Small intestine (tissue), 7 donors: ENCODE results near the gene SYT1. TPM values are rescaled to one million over a fixed set of nuclear protein-coding genes. Genes with fewer than 3 reads are reported as not detected.
A peak's percentile ranks its signal among the peaks of the same experiment; 100 is the strongest.

Source experiments
- DNase-seq, 2 donors: peaks; one replicate each; pipeline versions ENCODE4 v3.0.0 to v3.0.0-alpha.2; 2013
- FAIRE-seq: peaks from 2 replicates; lab custom pipeline; 2012; peaks lifted over from hg19 to GRCh38; lab: Jason Lieb, UNC
- H3K27ac ChIP-seq, 3 donors: one replicate each; pipeline ENCODE4 v1.5.1; 2013; ENCODE audit warnings: low read length in 2 of 3, mild to moderate bottlenecking in 2 of 3, control low read depth in 1 of 3, inconsistent platforms in 1 of 3, low read depth in 1 of 3, moderate library complexity in 1 of 3
- H3K27me3 ChIP-seq, 3 donors: one replicate each; pipeline ENCODE4 v1.6.1; 2013; ENCODE audit warnings: low read length in 3 of 3, inconsistent platforms in 1 of 3; ENCODE audit not compliant: control insufficient read depth in 3 of 3, insufficient read depth in 3 of 3
- H3K36me3 ChIP-seq, 3 donors: one replicate each; pipeline ENCODE4 v1.6.1; 2013; ENCODE audit warnings: low read length in 3 of 3, inconsistent platforms in 1 of 3, low read depth in 1 of 3, mild to moderate bottlenecking in 1 of 3, moderate library complexity in 1 of 3; ENCODE audit not compliant: control insufficient read depth in 3 of 3, insufficient read depth in 2 of 3
- H3K4me1 ChIP-seq, 3 donors: one replicate each; pipeline ENCODE4 v1.6.1; 2013; ENCODE audit warnings: low read length in 2 of 3, inconsistent platforms in 1 of 3, low read depth in 1 of 3, mild to moderate bottlenecking in 1 of 3, moderate library complexity in 1 of 3; ENCODE audit not compliant: control insufficient read depth in 3 of 3, insufficient read depth in 2 of 3
- H3K4me3 ChIP-seq, 3 donors: one replicate each; pipeline ENCODE4 v1.5.1; 2013; ENCODE audit warnings: low read length in 3 of 3, control low read depth in 1 of 3, inconsistent platforms in 1 of 3, low read depth in 1 of 3, mild to moderate bottlenecking in 1 of 3, moderate library complexity in 1 of 3
- H3K9me3 ChIP-seq, 2 donors: one replicate each; pipeline ENCODE4 v1.6.1; 2013; ENCODE audit warnings: low read depth in 1 of 2, low read length in 1 of 2; ENCODE audit not compliant: control insufficient read depth in 2 of 2, insufficient read depth in 1 of 2
- WGBS, 3 donors: extraction: QIAGEN DNeasy Blood & Tissue Kit; methylation state at CpG; one replicate each; pipeline ENCODE4 v1.1.7; 2013; 5-methylcytosine and 5-hydroxymethylcytosine counted together
- polyA plus RNA-seq, 4 donors: library from polyadenylated mRNA; stranded (reverse) in 3 of 4; unstranded in 1 of 4; fragments of 200-250 nt in 3 of 4; fragments of 120-200 nt in 1 of 4; gene quantifications; one replicate each; pipeline versions ENCODE4 v1.2.1 to v1.2.3, GENCODE V29; 2013
- donor health status: healthy with polysubstance abuse.
- donor health status: control.
- donor health status: control.
- donor health status: Bipolar disorder and iron deficiency.
- donor health status: healthy.

Gene SYT1
- polyA plus RNA-seq, 4 donors: 1.3 to 11.3 TPM; not detected in 2

DNA sequence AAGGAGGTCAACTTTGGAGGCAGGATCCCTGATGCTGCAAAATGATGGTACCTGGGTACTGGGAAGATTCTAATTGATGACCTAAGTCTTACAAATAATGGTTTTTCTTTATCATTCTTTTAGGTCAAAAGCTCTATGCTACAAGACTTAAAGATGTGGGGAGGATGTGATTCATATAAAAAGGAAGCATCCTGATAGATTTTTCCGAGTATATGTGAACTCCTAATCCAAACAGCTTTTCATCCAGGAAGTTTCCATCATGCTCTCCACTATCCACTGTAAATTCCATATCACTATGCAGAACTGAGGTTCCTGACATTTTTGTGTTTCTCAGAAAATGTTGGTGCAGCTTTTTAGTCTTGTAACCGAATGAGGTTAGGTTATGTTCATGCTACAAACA is 533.0 kb downstream of the SYT1 start:
- FAIRE-seq: no peak
- Histone ChIP-seq H3K4me3 (no peak overlapping the region), H3K9me3 (no peaks in the 10 kb centered on the region), H3K27me3 (no peaks in the 10 kb centered on the region), H3K27ac (no peak overlapping the region), H3K36me3 (no peaks in the 10 kb centered on the region), H3K4me1 (no peaks in the 10 kb centered on the region)
- DNase-seq: no peak
- 66 to 78% (median 78%) methylated on average over 2 of the region's 2 CpGs for WGBS, 3 donors

GRCh38 chr12:79400481-79400880 is 535.9 kb downstream of the SYT1 start:
- 47 to 72% (median 62%) methylated on average over 3 of the region's 3 CpGs for WGBS, 3 donors
- Histone ChIP-seq H3K4me3 (no peak overlapping the region), H3K27ac (no peak overlapping the region), H3K36me3 (no peaks in the 10 kb centered on the region), H3K27me3 (no peaks in the 10 kb centered on the region), H3K9me3 (no peaks in the 10 kb centered on the region), H3K4me1 (no peaks in the 10 kb centered on the region)
- DNase-seq (peak in 1 of 2 donors; percentile 31), FAIRE-seq (no peak)

DNA sequence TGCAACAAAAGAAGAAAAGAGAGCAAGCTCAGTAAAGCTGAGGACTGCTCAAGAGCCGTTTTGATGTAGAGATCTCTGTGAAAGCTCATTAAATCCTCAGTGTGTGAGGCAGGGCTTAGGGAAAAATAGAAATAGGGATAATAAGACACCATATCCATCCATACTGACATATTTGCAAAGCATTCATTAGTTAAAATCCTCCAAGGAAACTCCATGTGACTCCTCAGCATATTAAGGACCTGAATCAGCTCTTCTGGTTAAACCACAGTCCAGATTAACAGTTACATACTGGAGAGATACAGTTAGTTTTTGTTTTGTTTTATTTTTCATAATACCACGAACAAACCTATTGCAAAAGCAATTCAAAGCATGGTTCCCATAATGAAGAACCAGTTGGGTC is 538.0 kb downstream of the SYT1 start:
- Histone ChIP-seq H3K4me1 (no peaks in the 10 kb centered on the region), H3K27ac (no peak overlapping the region), H3K4me3 (no peak overlapping the region), H3K27me3 (no peaks in the 10 kb centered on the region), H3K36me3 (no peaks in the 10 kb centered on the region), H3K9me3 (no peaks in the 10 kb centered on the region)
- no peak for DNase-seq
- 68 to 71% (median 68%) methylated on average over 2 of the region's 2 CpGs for WGBS, 3 donors
- FAIRE-seq: no peak

DNA sequence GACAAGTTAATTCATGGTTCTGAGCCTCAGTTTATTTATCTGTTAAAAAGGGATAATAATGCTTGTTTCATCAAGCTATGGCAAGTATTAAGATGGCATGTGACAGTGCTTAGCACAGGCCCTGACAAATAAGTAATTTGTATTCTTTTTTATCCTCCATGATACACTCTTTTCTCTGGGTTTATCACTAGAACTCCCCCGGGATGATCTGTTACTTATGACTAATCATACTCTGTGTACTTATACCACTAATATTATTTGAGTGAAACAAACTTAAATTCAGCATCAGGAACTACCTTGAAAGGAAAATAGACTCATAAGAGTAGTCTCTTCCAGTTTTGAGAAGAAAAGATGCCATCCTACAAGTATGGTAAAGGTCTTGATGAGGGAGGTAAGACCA is 542.4 kb downstream of the SYT1 start:
- Histone ChIP-seq H3K9me3 (no peaks in the 10 kb centered on the region), H3K27ac (no peak overlapping the region), H3K36me3 (no peaks in the 10 kb centered on the region), H3K4me3 (no peak overlapping the region), H3K27me3 (no peaks in the 10 kb centered on the region), H3K4me1 (peaks cover 0 to 6% (median 0%) of the 10 kb centered on the region in 3 donors)
- no peak for DNase-seq
- no peak for FAIRE-seq
- WGBS, 3 donors: 69 to 78% (median 71%) methylated on average over 1 of the region's 1 CpG

- Histone ChIP-seq H3K36me3 (no peaks in the 10 kb centered on the region), H3K27ac (no peak overlapping the region), H3K27me3 (no peaks in the 10 kb centered on the region), H3K4me1 (peaks cover 0 to 6% (median 0%) of the 10 kb centered on the region in 3 donors), H3K9me3 (no peaks in the 10 kb centered on the region), H3K4me3 (no peak overlapping the region)
- FAIRE-seq (no peak), DNase-seq (peak; percentile 71 to 72)
- WGBS, 3 donors: 30 to 56% (median 39%) methylated on average over 6 of the region's 6 CpGs
Observed at GRCh38 chr12:79407671-79408622, 543.4 kb downstream of the SYT1 start.

GRCh38 chr12:79408689-79409088 is 544.1 kb downstream of the SYT1 start:
- Histone ChIP-seq H3K27ac (no peak overlapping the region), H3K36me3 (no peaks in the 10 kb centered on the region), H3K4me1 (peaks cover 0 to 6% (median 0%) of the 10 kb centered on the region in 3 donors), H3K27me3 (no peaks in the 10 kb centered on the region), H3K9me3 (no peaks in the 10 kb centered on the region), H3K4me3 (no peak overlapping the region)
- 28 to 60% (median 46%) methylated on average over 3 of the region's 3 CpGs for WGBS, 3 donors
- DNase-seq (no peak), FAIRE-seq (no peak)

DNA sequence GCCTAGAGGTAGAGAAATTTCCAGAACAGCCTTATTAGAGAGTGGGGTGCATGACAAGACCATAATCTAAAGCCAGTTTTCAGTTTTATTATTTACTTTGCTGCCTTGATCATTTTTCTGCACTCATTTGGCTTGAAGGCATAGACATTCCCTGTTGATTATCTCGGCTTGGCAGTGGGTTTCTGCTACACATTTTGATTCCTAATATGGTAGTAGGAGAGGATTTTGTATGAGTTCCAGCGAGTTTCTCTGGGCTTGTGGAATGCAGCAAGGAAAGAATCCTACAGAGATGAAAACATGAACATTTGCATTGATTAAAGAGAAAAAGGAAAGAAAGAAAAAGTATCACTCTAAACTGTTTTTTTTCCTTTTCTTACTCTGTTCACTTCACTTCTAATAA is 545.0 kb downstream of the SYT1 start:
- 39 to 86% (median 72%) methylated on average over 2 of the region's 2 CpGs for WGBS, 3 donors
- Histone ChIP-seq H3K4me3 (no peak overlapping the region), H3K36me3 (no peaks in the 10 kb centered on the region), H3K27me3 (no peaks in the 10 kb centered on the region), H3K27ac (peak overlapping the region in 1 of 3 donors; percentile 26), H3K4me1 (peaks cover 0 to 13% (median 3%) of the 10 kb centered on the region in 3 donors), H3K9me3 (no peaks in the 10 kb centered on the region)
- peak in 1 of 2 donors; percentile 10 for DNase-seq
- no peak for FAIRE-seq

- DNase-seq (peak in 1 of 2 donors; percentile 32), FAIRE-seq (no peak)
- H3K27me3 ChIP-seq: no peaks in the 10 kb centered on the region
- WGBS, 3 donors: 53 to 80% (median 55%) methylated on average over 3 of the region's 3 CpGs
- H3K9me3 ChIP-seq: no peaks in the 10 kb centered on the region
- no peak overlapping the region for H3K4me3 ChIP-seq
- peaks cover 3 to 28% (median 7%) of the 10 kb centered on the region in 3 donors for H3K4me1 ChIP-seq
- H3K27ac ChIP-seq: no peak overlapping the region
- H3K36me3 ChIP-seq: no peaks in the 10 kb centered on the region
Observed at GRCh38 chr12:79411791-79412190, 547.2 kb downstream of the SYT1 start.
